Measurements from ENCODE around the gene DNER.
"Not testable (repeated sequence)": the region's sequence is repeated elsewhere in the genome, so short reads cannot be mapped to it uniquely, and the experiment has no call there.

DNER gene

DNA sequence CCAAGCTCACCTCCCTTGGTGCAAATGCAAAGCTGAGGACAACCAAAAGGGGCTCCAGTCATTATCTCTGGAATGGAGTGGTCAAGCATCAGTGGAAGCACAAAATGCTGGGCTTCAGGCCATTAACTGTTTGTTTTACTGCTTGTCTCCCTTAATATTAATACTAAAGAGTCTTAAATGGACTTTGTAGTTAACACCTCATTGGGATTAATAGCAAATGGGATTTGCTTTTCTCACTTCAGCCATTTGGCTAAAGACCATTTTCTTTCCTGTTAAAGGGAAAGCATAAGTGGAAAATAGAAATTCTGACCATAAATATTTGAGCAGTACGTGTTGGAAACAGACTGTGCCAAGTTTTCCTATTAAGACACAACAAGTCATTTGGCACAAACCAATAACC, 154.4 kb downstream of the DNER start:
- DNase-seq: no peak

DNA sequence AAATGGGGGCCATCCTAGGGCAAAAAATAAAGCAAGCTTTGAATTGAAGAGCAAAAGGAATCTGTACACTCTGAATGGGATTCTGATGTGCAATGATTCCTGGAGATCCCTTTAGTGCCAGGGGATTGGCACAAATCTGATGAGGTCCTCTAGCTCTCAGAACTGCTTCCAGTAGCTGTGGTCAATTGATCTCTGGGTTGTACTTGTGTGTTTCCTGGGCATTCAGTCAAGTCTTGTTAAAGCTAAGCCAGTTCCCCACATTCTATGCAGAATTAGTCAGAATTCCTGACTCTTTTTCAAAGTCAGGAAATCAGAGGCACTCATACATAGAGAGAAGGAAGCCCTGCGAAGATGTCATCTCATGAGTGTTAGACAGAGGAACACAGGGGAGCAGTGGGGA, 161.3 kb downstream of the DNER start:
- no peak for DNase-seq

DNA sequence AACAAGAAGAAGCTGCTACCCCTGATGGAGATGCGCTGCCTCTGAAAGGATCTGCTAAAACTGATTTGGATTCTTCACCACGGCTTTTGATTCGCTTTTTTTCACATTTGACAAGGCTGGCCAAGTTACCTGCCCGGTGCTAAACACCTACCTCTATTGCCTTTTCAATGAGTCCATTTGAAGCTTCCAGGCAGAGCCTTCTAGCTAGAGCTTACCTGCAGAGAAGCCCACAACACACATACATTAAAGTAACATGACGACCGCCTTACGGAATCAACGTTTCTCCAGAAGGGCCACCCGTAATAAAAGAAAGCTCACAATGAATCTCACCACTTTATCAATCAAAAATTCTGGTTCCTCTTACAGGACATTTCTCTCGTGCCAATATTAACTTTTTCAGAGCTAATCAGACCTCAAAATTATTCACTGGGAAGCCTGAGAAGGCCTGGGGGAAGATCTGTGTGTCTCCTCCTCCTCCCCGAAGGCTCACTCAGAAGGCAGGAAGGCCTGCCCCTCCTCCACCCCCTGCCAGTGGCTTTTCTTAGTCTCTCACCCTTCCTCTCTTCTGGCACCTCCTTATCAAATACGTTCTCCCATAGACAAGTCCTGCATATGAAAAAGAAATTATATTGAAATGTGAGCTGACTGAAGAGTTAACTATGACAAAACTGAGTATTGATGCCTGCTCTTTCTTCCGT, 171.0 kb downstream of the DNER start:
- no peak for DNase-seq

DNA sequence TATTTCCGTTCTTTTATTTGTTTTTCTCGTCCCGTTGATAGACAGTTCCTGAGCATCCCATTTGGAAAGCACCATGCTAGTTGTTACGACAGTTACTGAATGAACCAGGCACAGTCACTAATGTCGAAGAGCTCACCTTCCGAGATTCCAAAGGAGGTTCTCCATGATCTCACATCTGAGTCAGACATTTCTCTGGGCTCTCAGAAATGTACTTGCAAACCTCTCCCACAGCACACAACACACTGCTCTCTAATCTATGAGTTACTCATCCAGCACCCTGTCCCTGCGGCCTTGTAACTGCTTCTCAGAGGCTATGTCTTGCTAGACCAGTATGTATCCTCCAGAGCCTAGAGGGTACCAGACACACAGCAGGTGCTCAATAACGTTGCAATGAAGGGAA, 174.7 kb downstream of the DNER start:
- DNase-seq: no peak

DNA sequence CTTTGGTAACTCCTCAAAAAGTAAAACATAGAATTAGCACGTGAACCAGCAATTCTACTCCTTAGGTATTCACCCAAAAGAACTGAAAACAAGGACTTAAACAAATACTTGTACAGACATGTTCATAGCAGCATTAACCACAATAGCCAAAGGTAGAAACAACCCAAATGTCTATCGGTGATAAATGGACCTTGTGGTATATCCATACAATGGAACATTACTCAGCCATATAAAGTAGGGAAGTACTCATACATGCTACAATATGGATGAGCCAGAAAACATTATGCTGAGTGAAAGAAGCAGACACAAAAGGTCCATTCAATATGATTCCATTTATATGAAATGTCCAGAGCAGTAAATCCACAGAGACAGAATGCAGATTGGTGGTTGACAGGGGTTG, 182.8 kb downstream of the DNER start:
- DNase-seq: no peak

DNA sequence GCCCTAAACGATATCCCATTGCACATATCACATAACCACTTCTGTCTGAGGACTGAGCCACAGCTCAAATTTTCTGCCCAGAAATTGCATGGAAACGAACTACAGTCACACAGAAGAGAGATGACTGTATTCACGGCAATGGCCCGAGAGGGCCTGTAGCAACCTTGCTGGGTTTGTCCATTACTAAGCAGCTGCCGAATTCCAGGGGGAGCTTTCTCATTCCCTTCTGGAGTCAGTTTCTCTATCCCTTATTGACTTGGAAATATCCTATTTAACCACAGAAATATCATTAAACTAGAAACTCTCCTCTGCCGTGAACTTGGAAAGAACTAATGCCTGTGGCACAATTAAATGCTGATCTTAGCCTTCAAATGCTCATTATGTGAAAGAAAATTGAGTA, 183.9 kb downstream of the DNER start:
- no peak for DNase-seq

DNA sequence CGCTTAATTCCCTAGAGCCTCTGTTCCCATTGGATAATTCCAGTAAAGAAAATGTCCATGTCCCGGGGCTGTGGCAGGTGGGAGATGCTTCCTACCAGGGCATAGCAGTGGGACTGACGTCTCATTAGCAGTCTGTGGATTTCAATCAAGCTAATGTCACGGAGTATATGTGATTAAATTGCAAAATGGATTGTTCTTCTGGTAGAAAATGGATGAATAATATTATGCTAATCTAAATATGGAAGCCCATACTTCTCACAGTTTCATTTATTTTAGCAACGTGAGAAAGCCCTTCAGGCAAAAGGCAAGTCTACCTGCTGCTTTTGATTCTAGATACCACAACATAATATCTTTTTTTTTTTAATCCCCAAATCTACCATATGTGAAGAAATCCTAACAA, 185.5 kb downstream of the DNER start:
- DNase-seq: no peak

DNA sequence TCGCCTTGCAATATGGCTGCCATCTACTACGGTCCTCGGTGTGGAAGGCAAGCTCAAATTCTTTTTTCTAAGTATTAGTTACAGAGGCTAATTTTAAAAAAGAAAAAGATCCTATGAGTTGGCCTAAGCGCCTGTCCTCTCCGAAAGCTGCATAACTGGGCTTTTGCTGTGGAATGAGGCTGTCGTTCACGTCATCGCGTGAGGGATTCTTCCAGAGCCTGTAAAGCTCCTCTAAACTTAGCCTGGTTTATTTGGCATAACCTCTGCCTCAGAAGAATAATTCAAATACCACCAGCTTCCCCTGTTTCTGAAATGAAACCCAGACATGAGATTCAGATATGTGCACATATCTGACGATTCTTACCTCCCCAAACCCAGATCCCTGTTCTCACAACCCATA, 187.4 kb downstream of the DNER start:
- no peak for DNase-seq

DNA sequence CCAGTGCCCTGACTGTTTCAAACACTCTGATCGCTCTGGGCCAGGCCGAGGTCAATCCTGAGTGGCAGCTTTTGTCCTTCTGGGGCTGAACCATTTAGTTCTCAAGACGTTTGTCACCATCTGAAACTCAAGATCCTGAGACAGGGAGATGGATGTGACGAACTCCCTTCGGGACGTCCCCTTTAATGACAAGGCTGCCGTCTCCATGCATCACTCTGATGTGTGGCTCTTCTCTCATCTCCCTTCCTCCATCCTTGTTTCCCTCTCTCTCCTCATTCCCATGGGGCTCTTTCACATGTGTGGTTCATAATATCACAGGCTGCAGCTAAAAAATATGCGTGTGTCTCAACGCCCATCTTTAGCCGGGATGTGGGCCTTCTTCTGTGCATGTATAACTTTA, 189.6 kb downstream of the DNER start:
- no peak for DNase-seq

DNA sequence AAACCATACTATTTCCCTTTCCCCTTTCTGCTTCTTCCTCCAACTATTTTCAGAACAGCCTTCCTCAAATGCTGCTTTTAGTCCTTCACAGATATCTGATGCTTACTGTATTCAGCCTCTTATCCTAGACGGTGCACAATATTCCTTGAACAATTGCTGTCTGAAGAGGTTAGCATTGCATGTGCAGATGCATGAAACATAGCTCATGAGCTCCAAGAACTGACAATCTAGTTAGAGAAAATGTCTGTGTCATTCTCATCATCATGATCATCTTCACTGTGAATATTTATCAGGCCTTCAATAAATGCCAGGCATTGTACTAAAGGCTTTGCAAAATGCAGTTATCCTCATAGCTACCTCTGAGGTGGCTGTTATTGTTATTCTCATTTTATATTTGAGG, 190.7 kb downstream of the DNER start:
- no peak for DNase-seq

DNA sequence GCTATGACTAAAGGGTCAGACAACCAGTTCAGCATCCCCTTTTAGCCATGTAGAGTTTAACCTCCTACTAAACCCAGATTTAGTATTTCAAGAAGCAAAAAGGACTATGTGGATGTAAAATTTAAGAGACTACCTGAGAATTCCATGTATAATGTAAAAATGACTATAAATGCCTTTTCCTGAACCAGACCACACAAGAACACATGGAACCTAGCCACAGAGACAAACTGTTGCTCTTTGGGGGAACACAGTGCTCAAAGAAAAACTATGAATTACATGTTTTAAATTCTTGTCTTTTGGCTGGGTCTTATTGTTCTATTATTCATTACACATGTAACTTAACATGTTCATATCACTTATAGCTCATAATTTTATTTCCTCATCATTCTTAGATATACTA, 192.8 kb downstream of the DNER start:
- DNase-seq: no peak

DNA sequence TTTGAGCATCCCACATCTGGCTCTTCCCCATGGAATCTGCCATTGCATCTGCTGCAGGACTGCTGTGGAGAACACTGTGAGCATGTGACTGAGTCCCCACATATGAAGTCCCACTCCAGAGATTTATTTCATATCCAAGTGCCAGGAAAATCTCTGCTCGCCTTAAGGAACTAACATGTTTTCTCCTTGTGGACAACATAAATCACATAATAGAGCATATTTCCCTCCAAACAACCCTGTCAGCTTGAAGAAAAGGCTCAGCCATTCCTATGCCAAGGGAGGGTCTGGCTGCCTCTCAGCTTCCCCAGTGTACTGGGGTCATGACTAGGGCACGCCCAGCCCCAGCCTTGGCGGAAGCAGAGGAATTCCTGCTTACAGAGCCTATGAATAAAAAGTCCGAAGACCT, 193.7 kb downstream of the DNER start:
- DNase-seq: no peak

DNA sequence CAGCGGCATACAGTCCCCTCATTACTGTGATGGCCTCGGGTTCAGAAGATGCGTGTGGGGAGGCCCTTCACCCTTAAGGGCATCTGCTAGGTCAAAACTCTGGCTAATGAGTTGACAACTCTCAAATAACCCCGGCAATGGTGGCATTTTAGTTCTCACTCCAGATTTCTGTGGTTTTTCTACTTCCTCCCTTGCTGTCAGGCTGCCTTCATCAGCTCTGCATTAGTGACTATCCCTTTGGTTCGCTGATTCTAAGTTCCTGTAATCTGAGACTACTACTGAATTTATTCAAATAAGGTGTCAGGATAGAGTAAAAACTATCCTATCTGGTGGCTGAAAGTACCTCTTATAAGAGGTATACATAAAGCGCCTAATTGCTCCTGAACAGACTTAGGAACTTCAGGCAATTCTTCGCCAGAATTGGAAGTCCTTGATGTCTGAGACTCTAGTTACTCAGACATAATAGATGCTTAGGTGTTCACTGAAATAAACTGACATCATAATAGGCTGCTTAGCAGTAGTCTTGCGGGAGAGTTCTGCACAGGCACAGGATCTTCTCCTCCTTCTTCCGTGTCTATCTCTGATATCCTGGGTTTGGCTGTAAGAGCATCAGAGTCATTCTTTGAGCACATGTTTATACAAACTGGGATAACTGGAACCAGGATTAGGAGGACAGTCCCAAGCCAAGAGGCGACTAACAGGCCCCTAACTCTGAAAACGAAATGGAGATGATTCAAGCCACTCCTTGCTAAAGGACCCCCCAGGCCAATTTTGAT, 194.5 kb downstream of the DNER start:
- DNase-seq: no peak

DNA sequence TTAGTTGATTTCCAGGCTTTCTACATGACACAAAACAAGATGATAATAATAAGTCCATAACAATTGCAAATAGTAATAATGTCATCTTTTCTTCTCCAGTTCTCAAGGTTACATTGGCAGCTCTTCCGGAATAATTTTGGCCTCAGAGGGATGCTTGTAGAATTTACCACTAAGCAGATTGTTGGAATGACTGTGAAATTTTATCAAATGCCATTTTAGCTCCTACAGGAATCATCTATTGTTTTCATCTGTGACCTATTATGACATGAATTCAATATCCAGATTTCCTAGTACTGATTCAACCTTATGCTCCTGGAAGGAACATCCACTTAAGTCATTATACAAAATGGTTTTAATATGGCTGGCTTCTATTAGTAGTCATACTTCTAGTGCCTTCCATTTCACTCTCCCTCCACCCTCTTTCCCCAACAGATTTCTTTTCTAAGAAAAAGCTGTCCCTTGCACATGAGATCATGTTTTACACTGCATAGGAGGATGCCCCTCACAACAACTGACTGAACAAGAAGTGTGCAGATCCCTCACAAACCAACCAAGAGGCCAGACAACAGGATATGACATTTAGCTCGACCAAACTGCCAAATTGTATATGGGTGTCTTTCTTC, 200.0 kb downstream of the DNER start:
- no peak for DNase-seq

DNA sequence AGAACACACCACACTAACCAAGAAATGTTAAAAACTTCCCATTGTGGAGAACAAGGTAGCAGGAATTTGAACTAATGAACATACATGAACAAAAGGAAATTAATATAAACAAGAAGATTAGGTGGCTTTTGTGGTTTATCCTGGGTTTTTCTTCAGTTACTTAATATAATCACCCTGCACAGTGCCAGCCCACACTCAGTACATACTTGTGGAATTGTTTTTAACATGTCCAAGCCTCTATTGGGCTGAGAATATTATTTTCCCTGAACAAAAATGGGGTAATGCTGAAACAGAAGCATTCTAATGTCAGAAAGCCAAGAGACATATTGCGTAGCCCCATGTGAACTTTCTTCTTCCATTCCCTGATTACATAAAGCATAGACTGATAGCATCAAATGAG, 202.8 kb downstream of the DNER start:
- no peak for DNase-seq

DNA sequence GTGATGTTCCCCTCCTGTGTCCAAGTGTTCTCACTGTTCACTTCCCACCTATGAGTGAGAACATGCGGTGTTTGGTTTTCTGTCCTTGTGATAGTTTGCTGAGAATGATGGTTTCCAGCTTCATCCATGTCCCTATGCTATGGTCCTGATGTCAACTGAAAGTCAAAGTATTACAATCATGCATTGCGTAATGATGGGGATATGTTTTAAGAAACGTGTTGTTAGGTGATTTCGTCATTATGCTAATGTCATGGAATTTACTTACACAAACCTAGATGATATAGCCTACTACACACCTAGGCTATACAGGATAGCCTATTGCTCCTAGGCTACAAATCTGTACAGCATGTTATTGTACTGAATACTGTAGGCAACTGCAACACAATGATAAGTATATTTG, 207.7 kb downstream of the DNER start:
- DNase-seq: not testable (repeated sequence)

DNA sequence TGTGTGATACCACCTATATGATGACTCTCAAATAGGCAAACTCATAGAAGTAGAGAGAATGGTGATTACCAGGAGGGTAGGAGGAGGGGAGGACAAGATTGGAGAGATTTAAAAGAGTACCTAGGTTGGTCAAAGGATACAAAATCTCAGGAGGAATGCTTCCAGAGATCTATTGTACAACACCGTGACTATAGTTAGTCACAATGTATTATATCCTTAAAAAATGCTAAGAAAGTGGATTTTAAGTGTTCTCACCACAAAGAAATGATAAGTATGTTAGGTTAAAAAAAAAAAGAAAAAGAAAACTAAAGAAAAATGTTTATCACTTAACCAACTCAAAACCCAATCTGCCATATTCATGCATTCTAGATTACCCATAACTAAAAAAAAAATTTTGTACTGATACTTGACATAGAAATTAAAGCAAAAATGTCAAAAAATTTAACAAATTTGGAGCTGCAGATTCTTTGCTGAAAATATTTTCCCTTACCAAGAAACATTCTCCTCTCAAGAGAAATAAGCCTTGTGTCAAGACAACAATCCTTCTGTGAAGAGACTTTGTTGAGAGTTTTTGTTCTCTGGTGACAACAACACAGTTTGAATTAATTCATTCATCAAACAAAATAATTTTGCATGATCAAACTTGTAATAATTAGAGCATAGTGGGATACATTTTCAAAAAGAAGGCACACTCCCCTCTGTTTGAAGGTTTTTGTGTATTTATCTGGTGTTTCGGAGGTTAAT, 213.1 kb downstream of the DNER start:
- no peak for DNase-seq

DNA sequence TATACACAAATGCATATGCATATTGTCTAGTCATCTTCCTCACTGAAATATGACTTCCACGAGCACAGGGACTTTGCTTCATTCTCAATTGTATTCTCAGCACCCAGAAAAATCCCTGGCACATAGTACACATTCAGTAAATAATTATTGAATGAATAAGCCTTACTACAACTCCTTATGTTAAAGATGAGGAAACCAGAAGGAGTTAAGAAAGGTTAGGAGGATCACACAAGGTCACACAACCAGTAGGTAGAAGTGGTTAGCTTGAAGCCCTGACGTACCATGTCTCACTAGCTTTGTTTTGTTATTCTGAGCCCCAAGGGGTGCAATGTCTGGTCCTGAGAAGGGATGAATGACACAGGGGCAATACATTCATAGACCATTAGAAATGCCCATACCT, 222.3 kb downstream of the DNER start:
- DNase-seq: no peak

DNA sequence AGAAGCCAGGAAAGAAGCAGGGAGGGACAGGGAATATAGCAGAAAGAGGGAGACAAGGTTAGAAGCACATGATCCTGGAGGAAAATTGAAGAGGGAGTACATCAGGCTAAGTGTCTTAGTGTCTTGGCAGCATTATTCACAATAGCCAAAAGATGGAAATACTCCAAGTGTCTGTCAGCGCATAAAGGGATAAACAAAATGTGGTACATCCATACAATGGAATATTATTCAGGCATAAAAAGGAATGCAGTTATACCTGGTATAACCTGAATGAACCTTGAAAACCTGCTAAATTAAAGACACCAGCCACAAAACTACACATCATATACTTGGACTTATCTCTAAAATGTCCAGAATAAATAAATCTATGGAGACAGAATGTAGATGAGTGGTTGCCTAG, 224.2 kb downstream of the DNER start:
- no peak for DNase-seq

DNA sequence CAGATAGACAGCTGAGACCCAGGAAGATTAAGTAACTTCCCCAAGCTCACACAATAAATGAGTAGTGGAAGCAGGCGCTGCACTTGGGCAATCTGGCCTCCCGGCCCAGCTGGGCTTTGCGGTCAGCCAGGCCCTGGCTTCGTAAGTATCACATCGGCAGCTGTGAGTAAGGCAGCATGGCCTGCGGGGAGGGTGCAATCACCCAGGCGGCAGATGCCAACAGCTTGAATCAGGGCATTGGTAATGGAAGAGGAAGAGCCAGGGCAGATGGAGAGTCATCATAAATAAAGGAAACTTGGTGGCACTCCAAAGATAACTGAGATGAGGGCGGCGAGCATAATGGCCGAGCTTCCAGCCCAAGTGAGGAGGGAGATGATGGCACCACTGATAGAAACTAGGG, 225.3 kb downstream of the DNER start:
- DNase-seq: no peak

DNA sequence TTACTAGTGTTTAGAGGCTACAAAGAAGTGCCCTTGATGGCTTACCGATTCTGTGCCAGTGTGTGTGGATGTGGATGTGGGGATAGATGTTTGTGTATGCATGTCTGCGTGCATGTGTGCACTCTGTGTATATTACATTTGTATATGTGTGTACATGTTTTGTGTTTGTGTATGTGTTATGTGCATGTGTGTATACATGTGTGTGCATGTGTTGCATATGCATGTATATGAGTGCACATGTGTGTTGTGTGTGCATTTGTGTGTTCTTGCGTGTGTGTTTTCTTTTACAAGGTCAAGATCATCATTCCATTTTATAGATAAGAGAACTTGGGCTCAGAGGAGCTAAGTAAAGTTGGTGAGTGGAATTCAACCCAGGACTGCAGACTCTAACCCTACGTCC, 226.1 kb downstream of the DNER start:
- no peak for DNase-seq

DNA sequence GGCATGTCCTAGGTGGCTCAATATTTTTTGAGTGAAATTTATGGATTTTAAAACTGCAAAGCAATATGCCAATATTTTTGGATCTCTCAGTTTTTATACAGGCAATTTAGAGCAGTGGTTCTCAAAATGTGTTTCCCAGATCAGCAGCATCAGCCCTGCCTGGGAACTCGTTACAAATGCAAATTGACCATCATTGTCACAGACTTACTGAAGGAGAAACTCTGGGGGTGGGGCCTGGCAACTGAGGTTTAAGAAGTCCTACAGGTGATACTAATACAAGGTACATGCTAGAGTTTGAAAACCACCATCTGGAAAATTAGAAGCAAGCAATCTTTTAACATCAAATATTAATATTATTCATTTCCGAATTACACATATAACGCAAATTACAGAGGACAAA, 227.7 kb downstream of the DNER start:
- no peak for DNase-seq

DNA sequence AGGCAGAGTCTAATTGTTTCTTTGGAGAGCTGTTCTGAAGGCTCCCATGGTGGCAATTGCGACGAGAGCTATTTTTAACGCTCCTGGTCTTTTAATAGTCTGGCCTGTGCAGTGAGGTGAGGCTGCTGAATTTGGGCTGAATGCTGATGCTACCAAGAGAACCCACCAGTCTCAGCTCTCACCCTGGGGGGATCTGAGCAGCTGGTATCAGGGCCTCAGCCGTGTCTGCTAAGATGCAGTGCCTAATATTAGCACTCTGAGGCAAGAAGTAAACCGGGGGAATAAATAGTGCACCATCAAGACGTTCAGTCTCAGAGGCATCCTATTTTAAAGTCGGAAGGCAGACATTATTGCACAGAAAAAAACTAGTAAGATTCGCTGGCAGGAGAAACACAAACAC, 228.5 kb downstream of the DNER start:
- DNase-seq: no peak

DNA sequence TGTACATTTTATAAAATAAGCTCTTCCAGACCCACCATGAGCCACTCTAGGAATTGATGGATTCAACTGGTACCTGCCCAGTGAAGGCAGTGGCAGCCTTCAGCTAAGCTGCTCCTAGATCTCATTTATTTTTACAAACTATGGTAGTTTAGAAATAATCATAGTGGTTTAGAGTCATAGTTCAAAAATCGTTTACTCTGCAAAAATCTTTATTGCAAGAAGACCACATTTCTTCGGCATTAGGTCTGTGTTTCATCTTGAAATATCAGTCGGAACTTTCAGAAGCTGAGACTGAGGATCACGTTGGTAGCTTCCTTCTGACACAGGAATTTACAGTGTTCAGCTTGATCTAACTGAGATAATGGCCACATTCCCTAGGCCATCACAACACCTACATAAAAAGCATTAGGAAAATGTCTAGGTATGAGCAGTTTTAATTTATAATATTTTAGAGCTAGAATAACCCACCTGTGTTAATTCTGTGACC, 237.0 kb downstream of the DNER start:
- DNase-seq: no peak

All from NCI-H446 treated with DMSO at 0.1 percent for 48 hours (cell line).